ENCODE data around the gene CELF2.

- TF ChIP-seq, protein P1, sequence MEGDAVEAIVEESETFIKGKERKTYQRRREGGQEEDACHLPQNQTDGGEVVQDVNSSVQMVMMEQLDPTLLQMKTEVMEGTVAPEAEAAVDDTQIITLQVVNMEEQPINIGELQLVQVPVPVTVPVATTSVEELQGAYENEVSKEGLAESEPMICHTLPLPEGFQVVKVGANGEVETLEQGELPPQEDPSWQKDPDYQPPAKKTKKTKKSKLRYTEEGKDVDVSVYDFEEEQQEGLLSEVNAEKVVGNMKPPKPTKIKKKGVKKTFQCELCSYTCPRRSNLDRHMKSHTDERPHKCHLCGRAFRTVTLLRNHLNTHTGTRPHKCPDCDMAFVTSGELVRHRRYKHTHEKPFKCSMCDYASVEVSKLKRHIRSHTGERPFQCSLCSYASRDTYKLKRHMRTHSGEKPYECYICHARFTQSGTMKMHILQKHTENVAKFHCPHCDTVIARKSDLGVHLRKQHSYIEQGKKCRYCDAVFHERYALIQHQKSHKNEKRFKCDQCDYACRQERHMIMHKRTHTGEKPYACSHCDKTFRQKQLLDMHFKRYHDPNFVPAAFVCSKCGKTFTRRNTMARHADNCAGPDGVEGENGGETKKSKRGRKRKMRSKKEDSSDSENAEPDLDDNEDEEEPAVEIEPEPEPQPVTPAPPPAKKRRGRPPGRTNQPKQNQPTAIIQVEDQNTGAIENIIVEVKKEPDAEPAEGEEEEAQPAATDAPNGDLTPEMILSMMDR (IDR thresholded peaks at IDR 0.05), result no peak
- TF ChIP-seq POLR2A (IDR thresholded peaks at IDR 0.05), result no peak
These were observed 302.4 kb downstream of the CELF2 start for GRCh38 chr10:11319990-11320602.

Measured in thyroid gland (tissue), 4 donors.